HFFc6 (cell line): ENCODE data around the gene KCTD3. TPM values are rescaled to one million over a fixed set of nuclear protein-coding genes. Genes with fewer than 3 reads are reported as not detected.

ENCODE experiments used
- DNase-seq: peaks from one replicate; pipeline ENCODE4 v3.0.0-alpha.2; 2018
- H3K27ac Mint-ChIP-seq: 2 replicates; pipeline ENCODE4 v1.8.0; 2020; ENCODE audit warnings: mild to moderate bottlenecking, mixed read lengths
- H3K27me3 Mint-ChIP-seq: 2 replicates; pipeline ENCODE4 v1.8.0; 2021; ENCODE audit warnings: mild to moderate bottlenecking, moderate library complexity, mixed read lengths; ENCODE audit not compliant: insufficient read depth
- H3K36me3 Mint-ChIP-seq: 2 replicates; pipeline ENCODE4 v1.8.0; 2021; ENCODE audit warnings: low read depth, mixed read lengths
- H3K4me1 Mint-ChIP-seq: 2 replicates; pipeline ENCODE4 v1.8.0; 2020; ENCODE audit warnings: low read depth, mixed read lengths
- H3K4me3 Mint-ChIP-seq: 2 replicates; pipeline ENCODE4 v1.8.0; 2020; ENCODE audit warnings: mild to moderate bottlenecking, moderate library complexity, mixed read lengths
- H3K9me3 Mint-ChIP-seq: 2 replicates; pipeline ENCODE4 v1.8.0; 2020; ENCODE audit warnings: mild to moderate bottlenecking, mixed read lengths
- CTCF ChIP-seq: fragments of 200-600 bp; sonication (generic); IDR thresholded peaks from 2 replicates; pipeline ENCODE4 v1.5.0; 2021; ENCODE audit warnings: antibody characterized with exemption, mild to moderate bottlenecking
- total RNA-seq, 6 experiments: library from RNA; stranded (reverse); fragmentation: NEBNext Ultra II Directional; extraction: Animal tissue kit (Norgen Biotek cat#: 25700); gene quantifications; 2 replicates in 1 of 6; 3 replicates in 5 of 6; pipeline ENCODE4 v1.2.3, GENCODE V29; 2021

The KCTD3 gene
- total RNA-seq, 6 experiments from 2014 or later = 27.0 to 33.4 (median 29.4) TPM

GRCh38 chr1:215651867-215652266 lies 84.8 kb downstream of the KCTD3 start:
- H3K27ac Mint-ChIP-seq = no peak overlapping the region
- no peak for DNase-seq
- peaks cover 3% of the 10 kb centered on the region for H3K27me3 Mint-ChIP-seq
- H3K4me1 Mint-ChIP-seq = peaks cover 22% of the 10 kb centered on the region
- no peaks in the 10 kb centered on the region for H3K36me3 Mint-ChIP-seq
- peak overlapping the region; percentile 62 for H3K4me3 Mint-ChIP-seq
- TF ChIP-seq CTCF = no peak
- no peaks in the 10 kb centered on the region for H3K9me3 Mint-ChIP-seq

- Mint-ChIP-seq H3K27ac (no peak overlapping the region), H3K4me3 (no peak overlapping the region), H3K36me3 (no peaks in the 10 kb centered on the region), H3K4me1 (peaks cover 22% of the 10 kb centered on the region), H3K27me3 (no peaks in the 10 kb centered on the region; the same call in none of the 2 replicates), H3K9me3 (no peaks in the 10 kb centered on the region)
- no peak for TF ChIP-seq CTCF
- no peak for DNase-seq
Measured at GRCh38 chr1:215652371-215652770, 85.3 kb downstream of the KCTD3 start.

GRCh38 chr1:215657047-215657446 lies 89.9 kb downstream of the KCTD3 start:
- Mint-ChIP-seq H3K9me3 (no peaks in the 10 kb centered on the region), H3K27me3 (peaks cover 4% of the 10 kb centered on the region; the same call in 1 of the 2 replicates), H3K4me1 (peaks cover 8% of the 10 kb centered on the region; the same call in 1 of the 2 replicates), H3K4me3 (no peak overlapping the region), H3K36me3 (no peaks in the 10 kb centered on the region), H3K27ac (no peak overlapping the region)
- no peak for DNase-seq
- TF ChIP-seq CTCF = no peak

- H3K9me3 Mint-ChIP-seq = no peaks in the 10 kb centered on the region
- TF ChIP-seq CTCF = no peak
- no peak overlapping the region for H3K27ac Mint-ChIP-seq
- DNase-seq = no peak
- peaks cover 4% of the 10 kb centered on the region for H3K4me1 Mint-ChIP-seq
- peaks cover 9% of the 10 kb centered on the region; the same call in 1 of the 2 replicates for H3K27me3 Mint-ChIP-seq
- H3K36me3 Mint-ChIP-seq = no peaks in the 10 kb centered on the region
- no peak overlapping the region for H3K4me3 Mint-ChIP-seq
Measured at GRCh38 chr1:215660259-215660658, 93.2 kb downstream of the KCTD3 start.

- Mint-ChIP-seq H3K36me3 (no peaks in the 10 kb centered on the region), H3K9me3 (no peaks in the 10 kb centered on the region), H3K27ac (no peak overlapping the region), H3K4me3 (no peak overlapping the region), H3K27me3 (peaks cover 9% of the 10 kb centered on the region; the same call in 1 of the 2 replicates), H3K4me1 (peaks cover 11% of the 10 kb centered on the region)
- no peak for DNase-seq
- TF ChIP-seq CTCF = no peak
Measured at GRCh38 chr1:215661033-215661432, 93.9 kb downstream of the KCTD3 start.

- TF ChIP-seq CTCF = no peak
- Mint-ChIP-seq H3K36me3 (no peaks in the 10 kb centered on the region), H3K9me3 (no peaks in the 10 kb centered on the region), H3K4me3 (no peak overlapping the region), H3K4me1 (peaks cover 30% of the 10 kb centered on the region), H3K27me3 (peaks cover 11% of the 10 kb centered on the region; the same call in 1 of the 2 replicates), H3K27ac (peak overlapping the region; percentile 32; the same call in 1 of the 2 replicates)
- DNase-seq = peak; percentile 69
Measured at GRCh38 chr1:215665215-215665614, 98.1 kb downstream of the KCTD3 start.
